IMR-90 (cell line): ENCODE results near the gene SSTR1. TPM values are rescaled to one million over a fixed set of nuclear protein-coding genes. Genes with fewer than 3 reads are reported as not detected.

Experiments used
- ATAC-seq: fragments of 200-7000 bp; cut with Tn5 transposase; 2 replicates; pipeline ENCODE4 v1.9.1; 2020; ENCODE audit warnings: low read depth, mild to moderate bottlenecking, moderate library complexity
- BruUV-seq: library from RNA; stranded (reverse); fragments of 400-500 nt; replicated peaks from 2 replicates; lab custom pipeline; 2021; lab: Mats Ljungman, UMichigan
- CTCF ChIA-PET: fragments of 300-600 bp; formaldehyde crosslinking; extraction: SDS; loops from one replicate; lab custom pipeline; 2021; ENCODE audit warnings: antibody characterized with exemption; lab: Yijun Ruan, JAX
- POLR2A ChIA-PET: fragments of 300-600 bp; sonication (Branson Sonifier 250); formaldehyde crosslinking; loops from one replicate; lab custom pipeline; 2022; ENCODE audit warnings: antibody characterized with exemption; ENCODE audit not compliant: unreplicated experiment; lab: Charles Lee
- DNase-seq: peaks from one replicate; pipeline ENCODE4 v3.0.0; 2013
- H2AFZ ChIP-seq: replicated peaks from 2 replicates; pipeline ENCODE3; 2013; ENCODE audit warnings: low read length, mild to moderate bottlenecking; ENCODE audit not compliant: poor library complexity
- H2AK5ac ChIP-seq: 2 replicates; pipeline ENCODE4 v1.6.1; 2013; ENCODE audit warnings: low read depth, low read length, inconsistent platforms
- H2AK9ac ChIP-seq: replicated peaks from 2 replicates; pipeline ENCODE3; 2013; ENCODE audit warnings: mild to moderate bottlenecking, low read depth, low read length, moderate library complexity; ENCODE audit not compliant: poor library complexity
- H2BK120ac ChIP-seq: 2 replicates; pipeline ENCODE4 v1.6.1; 2013; ENCODE audit warnings: low read depth, low read length, inconsistent platforms
- H2BK15ac ChIP-seq: 3 replicates; pipeline ENCODE4 v1.6.1; 2013; ENCODE audit warnings: low read depth, low read length, inconsistent platforms
- H2BK20ac ChIP-seq: 2 replicates; pipeline ENCODE4 v1.6.1; 2013; ENCODE audit warnings: low read depth, mild to moderate bottlenecking, inconsistent platforms, low read length, moderate library complexity
- H2BK5ac ChIP-seq: 2 replicates; pipeline ENCODE4 v1.6.1; 2013; ENCODE audit warnings: mild to moderate bottlenecking, low read depth, low read length, inconsistent platforms; ENCODE audit not compliant: poor library complexity, severe bottlenecking
- H3K14ac ChIP-seq: replicated peaks from 2 replicates; pipeline ENCODE4 v1.6.1; 2013; ENCODE audit warnings: low read depth, low read length, inconsistent platforms
- H3K18ac ChIP-seq: 2 replicates; pipeline ENCODE4 v1.6.1; 2013; ENCODE audit warnings: low read depth, low read length, control low read depth
- H3K23ac ChIP-seq: 2 replicates; pipeline ENCODE4 v1.6.1; 2013; ENCODE audit warnings: low read depth, low read length, inconsistent platforms
- H3K27ac ChIP-seq: 2 replicates; pipeline ENCODE4 v1.5.1; 2013; ENCODE audit warnings: mild to moderate bottlenecking, control low read depth, low read length; ENCODE audit not compliant: insufficient read depth
- H3K27me3 ChIP-seq: 2 replicates; pipeline ENCODE4 v1.6.1; 2013; ENCODE audit warnings: low read length; ENCODE audit not compliant: control insufficient read depth, insufficient read depth
- H3K36me3 ChIP-seq: 2 replicates; pipeline ENCODE4 v1.6.1; 2013; ENCODE audit warnings: low read length, mixed read lengths; ENCODE audit not compliant: control insufficient read depth, insufficient read depth
- H3K4ac ChIP-seq: 2 replicates; pipeline ENCODE4 v1.6.1; 2013; ENCODE audit warnings: low read depth, low read length, inconsistent platforms
- H3K4me1 ChIP-seq: 2 replicates; pipeline ENCODE4 v1.6.1; 2013; ENCODE audit warnings: low read length, mixed read lengths; ENCODE audit not compliant: control insufficient read depth, insufficient read depth
- H3K4me2 ChIP-seq: 2 replicates; pipeline ENCODE4 v1.6.1; 2013; ENCODE audit warnings: low read depth, mild to moderate bottlenecking, control low read depth, low read length, moderate library complexity
- H3K4me3 ChIP-seq: 2 replicates; pipeline ENCODE4 v1.5.1; 2013; ENCODE audit warnings: low read depth, mild to moderate bottlenecking, control low read depth, low read length, moderate library complexity; ENCODE audit not compliant: insufficient read depth
- H3K56ac ChIP-seq: 2 replicates; pipeline ENCODE4 v1.6.1; 2013; ENCODE audit warnings: low read length, inconsistent platforms; ENCODE audit not compliant: insufficient read depth; ENCODE audit errors: extremely low read depth
- H3K79me1 ChIP-seq, 2 experiments: 2 replicates each; pipeline ENCODE4 v1.6.1; 2013; ENCODE audit warnings: low read length in 2 of 2, inconsistent platforms in 1 of 2, low read depth in 1 of 2
- H3K9ac ChIP-seq: 2 replicates; pipeline ENCODE4 v1.6.1; 2013; ENCODE audit warnings: low read depth, low read length, control low read depth
- H3K9me1 ChIP-seq: 2 replicates; pipeline ENCODE4 v1.6.1; 2013; ENCODE audit warnings: low read length, inconsistent platforms; ENCODE audit not compliant: insufficient read depth
- H3K9me3 ChIP-seq: 2 replicates; pipeline ENCODE4 v1.6.1; 2013; ENCODE audit warnings: low read length; ENCODE audit not compliant: control insufficient read depth, insufficient read depth
- H4K20me1 ChIP-seq: 2 replicates; pipeline ENCODE4 v1.6.1; 2013; ENCODE audit warnings: low read length, inconsistent platforms; ENCODE audit not compliant: insufficient read depth
- H4K5ac ChIP-seq: 2 replicates; pipeline ENCODE4 v1.6.1; 2013; ENCODE audit warnings: mild to moderate bottlenecking, low read depth, low read length, control low read depth
- H4K8ac ChIP-seq, 2 experiments: 2 replicates each; pipeline ENCODE4 v1.6.1; 2013; ENCODE audit warnings: low read depth in 2 of 2, low read length in 2 of 2, control low read depth in 1 of 2, inconsistent platforms in 1 of 2
- H4K91ac ChIP-seq: 2 replicates; pipeline ENCODE4 v1.6.1; 2013; ENCODE audit warnings: low read depth, low read length, inconsistent platforms; ENCODE audit not compliant: insufficient read depth
- BHLHE40 ChIP-seq: fragments of 150-350 bp; IDR thresholded peaks from 2 replicates; pipeline ENCODE4 v1.6.1; 2016; ENCODE audit warnings: mild to moderate bottlenecking, low read depth, low read length
- CEBPB ChIP-seq: IDR thresholded peaks from 2 replicates; pipeline ENCODE4 v1.6.1; 2012; ENCODE audit warnings: low read depth, low read length, improper control_type of control experiment
- WGBS, 2 experiments: methylation state at CpG; one replicate each; pipeline versions ENCODE4 v1.1.5 to v1.1.7; 2013; ENCODE audit warnings: missing lambda C conversion rate in 2 of 2; ENCODE audit not compliant: insufficient read length in 1 of 2; ENCODE audit errors: extremely low coverage in 2 of 2; 5-methylcytosine and 5-hydroxymethylcytosine counted together
- dilution Hi-C: fragments of 300-500 bp; cut with HindIII; formaldehyde crosslinking; loops from one replicate; pipeline ENCODE4 v1.14.3; 2018; ENCODE audit warnings: low sequenced_read_pairs; ENCODE audit not compliant: unreplicated experiment
- in situ Hi-C: fragments of 300-500 bp; cut with MboI; formaldehyde crosslinking; loops from 3 replicates; pipeline ENCODE4 v1.14.3; 2019; ENCODE audit warnings: low sequenced_read_pairs, inconsistent platforms, mixed read lengths
- intact Hi-C: fragments of 100-400 bp; cut with micrococcal nuclease; formaldehyde crosslinking; loops from 2 replicates; pipeline ENCODE4 v1.10.0; 2022
- polyA plus RNA-seq, 3 experiments: library from polyadenylated mRNA; depleted of rRNA; stranded (reverse); fragments of >200 nt; gene quantifications; 2 replicates each; pipeline ENCODE4 v1.2.3, GENCODE V29; 2012; ENCODE audit warnings: low replicate concordance in 1 of 3
- total RNA-seq: library from RNA; depleted of rRNA; stranded (reverse); fragments of >200 nt; gene quantifications from 2 replicates; pipeline ENCODE4 v1.2.3, GENCODE V29; 2012

The SSTR1 gene
- total and polyA plus RNA-seq, 2 of the 4 experiments (the other 2 are of a cell fraction), result 1.1 to 5.5 TPM

- Histone ChIP-seq H3K9ac (no peak overlapping the region), H3K4me3 (no peak overlapping the region), H3K9me3 (no peaks in the 10 kb centered on the region), H3K27me3 (no peaks in the 10 kb centered on the region), H3K9me1 (no peaks in the 10 kb centered on the region), H2BK5ac (no peak overlapping the region), H3K56ac (no peak overlapping the region), H3K18ac (no peak overlapping the region), H3K4me2 (no peak overlapping the region), H4K8ac (no peak overlapping the region), H3K79me1 (no peaks in the 10 kb centered on the region), H2AK5ac (no peak overlapping the region), H3K36me3 (no peaks in the 10 kb centered on the region), H4K91ac (no peak overlapping the region), H3K4ac (no peak overlapping the region), H2BK15ac (no peak overlapping the region), H2AFZ (no peak overlapping the region), H3K14ac (no peak overlapping the region), H3K27ac (no peak overlapping the region), H3K23ac (no peak overlapping the region), H2AK9ac (no peak overlapping the region), H3K4me1 (0 out of 2 replicates have a peak, but pooled peaks cover 1% of the 10 kb centered on the region), H4K20me1 (no peaks in the 10 kb centered on the region), H2BK20ac (no peak overlapping the region), H4K5ac (no peak overlapping the region), H2BK120ac (no peak overlapping the region)
- TF ChIP-seq CEBPB (0 out of 2 replicates have a peak, but pooled peaks have one; percentile 22), BHLHE40 (no peak)
- intact Hi-C loops, result no loop called here
- DNase-seq, result no peak
- dilution Hi-C loops, result no loop called here
- POLR2A ChIA-PET, result no interaction called here
- CTCF ChIA-PET, result no interaction called here
- ATAC-seq, result no peak
- in situ Hi-C loops, result no loop called here
- BruUV-seq, result no TSS peak
- WGBS, 2 experiments, result no CpG with 5 or more reads among the region's 1 CpG
These were observed 36.1 kb downstream of the SSTR1 start for GRCh38 chr14:38243696-38244240.
